ENCODE data around the gene ERC2.

GRCh38 chr3:56101576-56101975, 366.7 kb downstream of the ERC2 start:
- no peak for TF ChIP-seq CTCF (IDR thresholded peaks at IDR 0.05; ENCODE audit: insufficient read depth, low read length, poor library complexity, severe bottlenecking)
- TF ChIP-seq EZH2phosphoT487 (conservative IDR thresholded peaks at IDR 0.05; ENCODE audit: low read length) = no peak

All from SU-DHL-6 (cell line).